ENCODE results near the gene CELSR3. TPM values are rescaled to one million over a fixed set of nuclear protein-coding genes. Genes with fewer than 3 reads are reported as not detected.

The CELSR3 gene
- polyA plus RNA-seq, 3 donors = 1.2 to 1.6 (median 1.3) TPM

- DNase-seq = no peak
These were observed 25.5 kb upstream of the CELSR3 start for GRCh38 chr3:48688032-48688736.

- no peak for DNase-seq
These were observed 24.6 kb upstream of the CELSR3 start for GRCh38 chr3:48687220-48687678.

- DNase-seq = no peak
These were observed 24.0 kb upstream of the CELSR3 start for GRCh38 chr3:48686538-48687219.

- peak; percentile 87 for DNase-seq
These were observed 23.2 kb upstream of the CELSR3 start, which contains the start of gene NCKIPSD for GRCh38 chr3:48685603-48686511. Gene NCKIPSD (minus strand): TSS chr3:48685915. CDS start chr3:48685807, 108 bp downstream.

- DNase-seq = no peak
These were observed 22.6 kb upstream of the CELSR3 start for GRCh38 chr3:48685293-48685602.

GRCh38 chr3:48684480-48685143 lies 21.9 kb upstream of the CELSR3 start:
- DNase-seq = no peak

GRCh38 chr3:48684054-48684349 lies 21.3 kb upstream of the CELSR3 start:
- DNase-seq = no peak

GRCh38 chr3:48682786-48683185 lies 20.1 kb upstream of the CELSR3 start:
- no peak for DNase-seq

- DNase-seq = no peak
These were observed 19.4 kb upstream of the CELSR3 start for GRCh38 chr3:48681974-48682610.

- DNase-seq = no peak
These were observed 18.8 kb upstream of the CELSR3 start for GRCh38 chr3:48681541-48681880.

- DNase-seq = no peak
These were observed 18.3 kb upstream of the CELSR3 start for GRCh38 chr3:48680811-48681540.

GRCh38 chr3:48679411-48680391 lies 17.0 kb upstream of the CELSR3 start:
- DNase-seq = no peak

GRCh38 chr3:48678566-48679380 lies 16.1 kb upstream of the CELSR3 start:
- no peak for DNase-seq

- DNase-seq = no peak
These were observed 15.4 kb upstream of the CELSR3 start for GRCh38 chr3:48678056-48678455.

- no peak for DNase-seq
These were observed 11.8 kb upstream of the CELSR3 start for GRCh38 chr3:48674505-48674904.

GRCh38 chr3:48672522-48672921 lies 9.8 kb upstream of the CELSR3 start:
- no peak for DNase-seq

GRCh38 chr3:48664929-48665328 lies 2.2 kb upstream of the CELSR3 start:
- no peak for DNase-seq

GRCh38 chr3:48664313-48664644 lies 1.6 kb upstream of the CELSR3 start:
- DNase-seq = no peak
